ENCODE data around the gene PRKN.

PRKN gene

DNA sequence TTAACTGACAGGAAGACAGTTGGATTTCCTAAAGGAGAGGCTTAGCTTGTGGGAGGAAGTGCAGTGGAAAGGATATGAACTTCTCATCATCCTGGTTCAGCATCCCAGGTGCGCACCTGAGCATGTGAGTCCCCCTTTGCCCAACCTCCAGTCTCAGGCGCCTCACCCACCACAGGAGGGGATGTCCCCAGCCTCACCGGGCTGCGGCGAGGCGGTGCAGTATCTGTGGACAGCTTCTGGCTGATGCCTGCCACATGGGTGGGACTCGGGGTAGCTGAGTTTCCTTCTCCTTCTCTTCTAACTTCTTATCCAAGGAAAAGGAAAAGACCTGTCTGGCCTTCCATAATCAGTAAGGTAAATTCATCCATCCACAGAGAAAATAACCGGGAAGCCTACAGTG lies 914.4 kb downstream of the PRKN start:
- Histone ChIP-seq H3K36me3 (ENCODE audit: control insufficient read depth in 1 of 2, insufficient read depth in 2 of 2, low read length in 2 of 2) (no peaks in the 10 kb centered on the region), H3K4me3 (ENCODE audit: low read depth in 1 of 2, low read length in 2 of 2) (no peak overlapping the region), H3K27ac (ENCODE audit: low read length) (no peak overlapping the region), H3K27me3 (ENCODE audit: low read depth, low read length) (no peaks in the 10 kb centered on the region), H3K4me1 (ENCODE audit: control insufficient read depth in 1 of 2, insufficient read depth in 2 of 2, low read length in 2 of 2) (no peaks in the 10 kb centered on the region), H3K9me3 (ENCODE audit: control insufficient read depth in 1 of 2, low read length in 2 of 2) (peaks cover 0 to 10% of the 10 kb centered on the region in 2 donors)

DNA sequence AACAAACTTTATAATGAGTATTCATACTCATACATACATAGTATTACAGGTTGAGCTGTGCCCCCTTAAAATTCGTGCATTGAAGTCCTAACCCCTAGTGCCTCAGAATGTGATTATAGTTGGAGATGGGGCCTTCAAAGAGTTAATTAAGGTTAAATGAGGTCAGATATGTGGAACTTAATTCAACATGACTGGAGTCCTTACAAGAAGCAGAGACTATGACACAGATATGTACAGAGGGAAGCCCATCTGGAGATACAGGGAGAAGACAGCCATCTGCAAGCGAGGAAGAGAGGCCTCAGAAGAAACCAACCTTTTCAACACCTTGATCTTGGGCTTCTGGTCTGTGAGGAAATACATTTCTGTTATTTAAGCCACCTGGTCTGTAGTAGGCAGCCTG lies 917.6 kb downstream of the PRKN start:
- Histone ChIP-seq H3K4me3 (ENCODE audit: low read depth in 1 of 2, low read length in 2 of 2) (no peak overlapping the region), H3K27me3 (ENCODE audit: low read depth, low read length) (no peaks in the 10 kb centered on the region), H3K4me1 (ENCODE audit: control insufficient read depth in 1 of 2, insufficient read depth in 2 of 2, low read length in 2 of 2) (no peaks in the 10 kb centered on the region), H3K9me3 (ENCODE audit: control insufficient read depth in 1 of 2, low read length in 2 of 2) (peaks cover 0 to 10% of the 10 kb centered on the region in 2 donors), H3K36me3 (ENCODE audit: control insufficient read depth in 1 of 2, insufficient read depth in 2 of 2, low read length in 2 of 2) (no peaks in the 10 kb centered on the region), H3K27ac (ENCODE audit: low read length) (no peak overlapping the region)

DNA sequence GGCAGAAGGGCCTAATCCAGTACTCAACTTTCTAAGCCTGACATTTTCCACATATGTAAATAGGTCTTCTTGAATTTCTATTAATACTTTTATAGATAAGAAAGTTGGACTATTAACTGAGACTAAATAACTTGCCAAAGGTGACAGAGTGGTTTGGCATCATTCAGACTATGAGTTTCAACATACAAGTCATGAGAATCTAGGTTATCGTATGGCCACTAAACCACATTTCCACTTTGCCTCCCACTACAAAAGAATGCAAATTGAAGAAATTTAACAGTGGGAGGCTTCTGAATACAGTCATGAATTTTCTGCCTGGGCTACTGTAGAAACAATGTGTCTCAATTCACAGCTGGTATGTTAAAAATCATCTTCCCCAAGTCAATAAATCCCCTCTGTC lies 922.7 kb downstream of the PRKN start:
- Histone ChIP-seq H3K27me3 (ENCODE audit: low read depth, low read length) (no peaks in the 10 kb centered on the region), H3K4me3 (ENCODE audit: low read depth in 1 of 2, low read length in 2 of 2) (no peak overlapping the region), H3K9me3 (ENCODE audit: control insufficient read depth in 1 of 2, low read length in 2 of 2) (no peaks in the 10 kb centered on the region)

DNA sequence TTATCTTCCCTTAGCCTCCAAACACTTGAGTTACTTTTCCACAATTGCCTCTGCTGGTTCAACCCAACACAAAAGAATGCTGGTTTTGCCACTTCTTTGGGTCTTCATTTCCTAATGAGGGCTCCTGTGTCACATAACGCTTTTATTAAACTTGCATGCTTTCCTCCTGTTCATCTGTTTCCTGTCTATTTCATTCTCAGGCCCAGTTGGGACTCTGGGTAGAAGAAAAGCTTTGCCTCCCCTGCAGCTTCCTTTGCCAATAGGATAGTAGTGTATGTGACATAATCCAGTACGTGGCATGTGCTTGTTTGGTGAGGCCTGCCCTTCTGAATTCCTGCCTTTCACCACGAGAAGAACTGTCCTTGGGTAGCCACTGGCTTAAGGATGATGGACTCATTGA lies 924.4 kb downstream of the PRKN start:
- Histone ChIP-seq H3K27me3 (ENCODE audit: low read depth, low read length) (no peaks in the 10 kb centered on the region), H3K4me1 (ENCODE audit: control insufficient read depth in 1 of 2, insufficient read depth in 2 of 2, low read length in 2 of 2) (no peaks in the 10 kb centered on the region), H3K36me3 (ENCODE audit: control insufficient read depth in 1 of 2, insufficient read depth in 2 of 2, low read length in 2 of 2) (no peaks in the 10 kb centered on the region), H3K4me3 (ENCODE audit: low read depth in 1 of 2, low read length in 2 of 2) (no peak overlapping the region), H3K27ac (ENCODE audit: low read length) (no peak overlapping the region), H3K9me3 (ENCODE audit: control insufficient read depth in 1 of 2, low read length in 2 of 2) (no peaks in the 10 kb centered on the region)

More for the DNA sequence above, 922.7 kb downstream of the PRKN start:
- no peaks in the 10 kb centered on the region for H3K36me3 ChIP-seq (ENCODE audit: control insufficient read depth in 1 of 2, insufficient read depth in 2 of 2, low read length in 2 of 2)
- no peak overlapping the region for H3K27ac ChIP-seq (ENCODE audit: low read length)
- H3K4me1 ChIP-seq (ENCODE audit: control insufficient read depth in 1 of 2, insufficient read depth in 2 of 2, low read length in 2 of 2): no peaks in the 10 kb centered on the region

DNA sequence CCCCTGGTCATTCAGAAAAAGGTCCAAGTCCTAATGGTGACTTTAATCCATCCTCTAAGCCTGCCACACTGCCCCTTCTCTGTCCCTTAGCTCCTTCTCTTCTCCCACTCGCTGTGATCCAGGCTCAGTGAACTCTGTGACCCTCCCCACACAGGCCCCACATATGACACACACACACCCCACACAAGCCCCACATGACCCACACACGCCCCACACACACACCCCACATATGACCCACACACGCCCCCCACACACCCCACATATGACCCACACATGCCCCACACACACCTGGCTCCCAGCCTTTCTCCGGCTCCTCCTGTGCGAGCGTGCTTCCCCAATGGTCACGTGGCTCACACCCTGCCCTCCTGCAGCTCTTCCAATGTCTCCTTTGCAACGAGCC lies 925.3 kb downstream of the PRKN start:
- Histone ChIP-seq H3K4me3 (ENCODE audit: low read depth in 1 of 2, low read length in 2 of 2) (no peak overlapping the region), H3K9me3 (ENCODE audit: control insufficient read depth in 1 of 2, low read length in 2 of 2) (no peaks in the 10 kb centered on the region), H3K27me3 (ENCODE audit: low read depth, low read length) (no peaks in the 10 kb centered on the region), H3K4me1 (ENCODE audit: control insufficient read depth in 1 of 2, insufficient read depth in 2 of 2, low read length in 2 of 2) (no peaks in the 10 kb centered on the region), H3K27ac (ENCODE audit: low read length) (no peak overlapping the region), H3K36me3 (ENCODE audit: control insufficient read depth in 1 of 2, insufficient read depth in 2 of 2, low read length in 2 of 2) (no peaks in the 10 kb centered on the region)

DNA sequence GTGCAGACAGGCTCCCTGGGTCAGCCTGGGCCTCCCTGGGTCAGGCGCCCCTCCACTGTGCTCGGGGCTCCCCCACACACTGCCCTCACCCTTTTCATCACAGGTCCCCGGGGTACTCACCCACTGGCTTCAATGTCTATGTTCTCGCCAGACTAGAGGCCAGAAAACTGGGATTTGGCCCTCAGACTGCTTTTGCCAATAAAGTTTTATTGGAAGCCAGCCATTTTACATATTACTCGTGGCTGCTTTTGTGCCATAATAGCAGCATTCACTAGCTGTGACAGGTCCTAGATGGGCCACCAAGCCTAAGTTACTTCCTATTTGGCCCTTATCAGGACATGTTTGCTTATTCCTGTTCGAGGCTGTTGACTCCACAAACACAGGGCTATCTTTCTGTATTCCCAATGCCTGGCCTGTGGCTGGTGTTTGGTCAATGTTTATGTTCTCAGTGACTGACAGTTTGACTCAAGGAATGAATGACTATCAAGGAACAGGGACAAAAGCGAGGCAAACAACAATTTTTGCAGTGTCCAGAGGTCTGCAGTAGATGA lies 928.6 kb downstream of the PRKN start:
- no peak overlapping the region for H3K4me3 ChIP-seq (ENCODE audit: low read depth in 1 of 2, low read length in 2 of 2)
- H3K9me3 ChIP-seq (ENCODE audit: control insufficient read depth in 1 of 2, low read length in 2 of 2): no peaks in the 10 kb centered on the region
- peaks cover 0 to 6% of the 10 kb centered on the region in 2 donors for H3K4me1 ChIP-seq (ENCODE audit: control insufficient read depth in 1 of 2, insufficient read depth in 2 of 2, low read length in 2 of 2)
- no peaks in the 10 kb centered on the region for H3K36me3 ChIP-seq (ENCODE audit: control insufficient read depth in 1 of 2, insufficient read depth in 2 of 2, low read length in 2 of 2)
- no peak overlapping the region for H3K27ac ChIP-seq (ENCODE audit: low read length)
- no peaks in the 10 kb centered on the region for H3K27me3 ChIP-seq (ENCODE audit: low read depth, low read length)

DNA sequence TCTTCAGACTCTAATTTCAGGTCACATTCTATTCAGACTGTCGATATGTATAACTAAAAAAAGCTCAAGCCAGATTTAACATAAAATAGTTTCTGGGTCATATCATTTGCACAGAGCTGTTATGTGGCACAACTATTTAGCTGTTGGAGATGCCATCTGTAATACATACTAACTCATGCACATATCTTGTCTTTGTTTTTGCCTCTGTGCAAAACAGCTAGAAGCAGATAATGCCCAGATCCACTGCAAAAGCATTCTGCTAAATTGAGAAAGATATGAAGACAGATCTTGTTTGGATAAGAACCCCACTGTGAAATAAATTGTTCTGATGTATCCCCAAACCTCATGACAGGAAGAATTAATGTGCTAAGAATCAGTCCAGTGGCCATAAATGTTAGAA lies 930.9 kb downstream of the PRKN start:
- no peak overlapping the region for H3K27ac ChIP-seq (ENCODE audit: low read length)
- peaks cover 0 to 6% of the 10 kb centered on the region in 2 donors for H3K4me1 ChIP-seq (ENCODE audit: control insufficient read depth in 1 of 2, insufficient read depth in 2 of 2, low read length in 2 of 2)
- no peak overlapping the region for H3K4me3 ChIP-seq (ENCODE audit: low read depth in 1 of 2, low read length in 2 of 2)
- no peaks in the 10 kb centered on the region for H3K27me3 ChIP-seq (ENCODE audit: low read depth, low read length)
- H3K36me3 ChIP-seq (ENCODE audit: control insufficient read depth in 1 of 2, insufficient read depth in 2 of 2, low read length in 2 of 2): no peaks in the 10 kb centered on the region
- no peaks in the 10 kb centered on the region for H3K9me3 ChIP-seq (ENCODE audit: control insufficient read depth in 1 of 2, low read length in 2 of 2)

DNA sequence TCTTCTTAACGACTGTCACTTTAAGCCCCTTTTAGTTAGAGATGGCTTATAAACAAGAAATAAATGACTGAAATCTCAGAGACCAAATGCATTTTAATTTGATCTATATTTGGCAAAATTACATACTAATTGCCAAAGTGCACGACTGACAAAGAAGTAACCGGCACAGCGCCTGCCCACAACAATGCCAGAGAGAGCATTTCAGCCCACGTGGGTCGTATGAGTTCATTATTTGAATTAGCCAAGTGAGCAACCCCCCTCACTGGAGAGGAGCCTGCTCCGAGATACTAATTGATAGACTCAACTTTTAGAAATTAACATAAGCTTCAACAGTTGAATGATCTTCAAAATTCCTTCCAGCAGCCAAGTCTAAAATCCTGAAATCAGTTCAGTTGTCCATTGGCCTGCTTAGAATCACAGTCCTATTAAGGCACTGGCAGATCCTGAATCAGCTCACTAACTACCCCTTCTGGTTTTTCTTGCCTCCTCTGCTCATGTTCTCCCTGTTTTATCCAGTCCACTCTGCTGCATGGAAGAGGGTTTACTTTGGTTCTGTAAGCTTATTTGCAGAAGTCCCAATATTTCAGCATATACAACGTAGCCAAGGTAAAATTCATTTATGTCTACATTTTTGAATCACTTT lies 934.6 kb downstream of the PRKN start:
- Histone ChIP-seq H3K36me3 (ENCODE audit: control insufficient read depth in 1 of 2, insufficient read depth in 2 of 2, low read length in 2 of 2) (no peaks in the 10 kb centered on the region), H3K9me3 (ENCODE audit: control insufficient read depth in 1 of 2, low read length in 2 of 2) (peaks cover 0 to 5% of the 10 kb centered on the region in 2 donors), H3K4me1 (ENCODE audit: control insufficient read depth in 1 of 2, insufficient read depth in 2 of 2, low read length in 2 of 2) (peaks cover 0 to 6% of the 10 kb centered on the region in 2 donors), H3K4me3 (ENCODE audit: low read depth in 1 of 2, low read length in 2 of 2) (no peak overlapping the region), H3K27ac (ENCODE audit: low read length) (no peak overlapping the region), H3K27me3 (ENCODE audit: low read depth, low read length) (no peaks in the 10 kb centered on the region)

DNA sequence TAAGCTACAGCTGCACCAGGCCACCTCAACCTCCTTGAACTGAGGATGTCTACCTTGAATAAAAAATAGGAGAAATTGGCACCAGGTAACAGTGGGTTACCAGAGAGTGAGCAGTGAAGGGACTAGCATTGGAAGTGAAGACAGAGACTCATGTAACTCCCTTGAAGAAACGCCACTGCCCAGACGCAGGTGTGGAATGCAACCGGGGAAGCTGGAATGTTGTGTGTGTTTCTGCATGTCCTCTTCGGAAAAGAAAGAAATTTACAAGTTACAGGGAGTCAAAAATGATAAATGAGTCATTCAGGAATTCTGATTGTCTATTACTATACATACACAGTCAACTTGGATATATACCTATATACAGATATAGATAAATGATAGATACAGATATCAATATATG lies 939.0 kb downstream of the PRKN start:
- Histone ChIP-seq H3K4me3 (ENCODE audit: low read depth in 1 of 2, low read length in 2 of 2) (no peak overlapping the region), H3K9me3 (ENCODE audit: control insufficient read depth in 1 of 2, low read length in 2 of 2) (peaks cover 0 to 5% of the 10 kb centered on the region in 2 donors), H3K27me3 (ENCODE audit: low read depth, low read length) (no peaks in the 10 kb centered on the region), H3K36me3 (ENCODE audit: control insufficient read depth in 1 of 2, insufficient read depth in 2 of 2, low read length in 2 of 2) (no peaks in the 10 kb centered on the region), H3K4me1 (ENCODE audit: control insufficient read depth in 1 of 2, insufficient read depth in 2 of 2, low read length in 2 of 2) (no peaks in the 10 kb centered on the region), H3K27ac (ENCODE audit: low read length) (no peak overlapping the region)

DNA sequence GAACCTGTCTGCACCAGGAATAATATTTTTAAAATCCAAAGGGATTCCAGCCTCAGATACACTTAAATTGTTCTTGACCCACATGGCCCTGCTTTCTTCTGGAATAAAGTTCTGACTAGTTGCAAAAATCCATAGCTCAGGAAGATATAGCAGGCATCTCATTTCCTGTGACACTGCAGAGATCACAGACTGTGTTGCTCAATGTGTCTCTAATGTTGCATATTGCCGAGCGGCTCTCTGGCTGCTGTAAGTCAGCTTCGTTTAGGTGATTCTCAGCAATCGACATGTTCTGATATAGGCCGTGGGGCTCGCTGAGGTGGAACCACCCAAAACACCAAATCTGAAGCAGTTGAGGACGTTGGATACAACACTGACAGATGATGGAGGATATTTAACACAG lies 955.4 kb downstream of the PRKN start:
- H3K27me3 ChIP-seq (ENCODE audit: low read depth, low read length): no peaks in the 10 kb centered on the region
- no peak overlapping the region for H3K27ac ChIP-seq (ENCODE audit: low read length)
- no peaks in the 10 kb centered on the region for H3K9me3 ChIP-seq (ENCODE audit: control insufficient read depth in 1 of 2, low read length in 2 of 2)
- H3K4me3 ChIP-seq (ENCODE audit: low read depth in 1 of 2, low read length in 2 of 2): no peak overlapping the region
- no peaks in the 10 kb centered on the region for H3K36me3 ChIP-seq (ENCODE audit: control insufficient read depth in 1 of 2, insufficient read depth in 2 of 2, low read length in 2 of 2)
- H3K4me1 ChIP-seq (ENCODE audit: control insufficient read depth in 1 of 2, insufficient read depth in 2 of 2, low read length in 2 of 2): peaks cover 0 to 13% of the 10 kb centered on the region in 2 donors

DNA sequence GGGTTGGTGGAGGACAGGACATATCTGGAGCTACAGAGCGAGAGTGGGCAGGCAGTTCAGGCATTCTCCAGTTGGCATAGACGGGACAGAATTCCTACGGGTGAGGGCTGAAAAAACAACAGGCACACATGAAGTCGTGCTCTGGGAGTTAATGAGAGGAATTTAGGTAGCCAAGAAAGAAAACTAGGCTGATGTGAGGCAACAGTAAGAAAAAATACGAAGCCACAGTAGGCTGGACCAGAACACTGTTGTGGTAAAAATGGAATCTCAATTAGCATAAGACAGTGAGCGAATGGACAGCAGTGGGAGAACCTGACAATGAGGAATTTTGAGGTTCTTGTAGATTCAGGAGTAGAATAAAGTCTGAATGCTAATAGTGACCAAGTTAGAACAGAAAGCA lies 965.6 kb downstream of the PRKN start:
- no peaks in the 10 kb centered on the region for H3K4me1 ChIP-seq (ENCODE audit: control insufficient read depth in 1 of 2, insufficient read depth in 2 of 2, low read length in 2 of 2)
- H3K36me3 ChIP-seq (ENCODE audit: control insufficient read depth in 1 of 2, insufficient read depth in 2 of 2, low read length in 2 of 2): no peaks in the 10 kb centered on the region
- H3K4me3 ChIP-seq (ENCODE audit: low read depth in 1 of 2, low read length in 2 of 2): no peak overlapping the region
- H3K27ac ChIP-seq (ENCODE audit: low read length): no peak overlapping the region
- H3K9me3 ChIP-seq (ENCODE audit: control insufficient read depth in 1 of 2, low read length in 2 of 2): no peaks in the 10 kb centered on the region
- no peaks in the 10 kb centered on the region for H3K27me3 ChIP-seq (ENCODE audit: low read depth, low read length)

DNA sequence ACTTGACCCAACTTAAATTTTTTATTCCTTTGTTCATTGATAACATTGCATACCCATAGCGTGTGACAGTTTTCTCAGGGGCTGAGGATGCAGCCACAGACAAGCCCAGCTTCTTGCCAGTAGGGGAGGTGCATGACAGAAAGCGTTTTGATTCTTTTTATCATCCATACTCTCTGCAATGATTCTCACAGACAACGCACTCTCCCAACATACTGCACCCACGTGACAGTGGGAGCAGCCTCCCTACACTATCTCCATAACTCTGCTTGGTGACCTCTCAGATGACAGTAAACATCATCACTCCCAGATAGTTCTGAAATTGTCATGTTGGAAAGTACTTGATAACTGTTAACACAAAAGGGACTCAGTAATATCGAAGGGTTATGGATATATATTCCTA lies 972.5 kb downstream of the PRKN start:
- H3K36me3 ChIP-seq (ENCODE audit: control insufficient read depth in 1 of 2, insufficient read depth in 2 of 2, low read length in 2 of 2): no peaks in the 10 kb centered on the region
- H3K4me1 ChIP-seq (ENCODE audit: control insufficient read depth in 1 of 2, insufficient read depth in 2 of 2, low read length in 2 of 2): no peaks in the 10 kb centered on the region
- H3K27me3 ChIP-seq (ENCODE audit: low read depth, low read length): no peaks in the 10 kb centered on the region
- H3K4me3 ChIP-seq (ENCODE audit: low read depth in 1 of 2, low read length in 2 of 2): no peak overlapping the region
- no peak overlapping the region for H3K27ac ChIP-seq (ENCODE audit: low read length)
- no peaks in the 10 kb centered on the region for H3K9me3 ChIP-seq (ENCODE audit: control insufficient read depth in 1 of 2, low read length in 2 of 2)
